ENCODE measurements around the gene DNAH10. TPM values are rescaled to one million over a fixed set of nuclear protein-coding genes. Genes with fewer than 3 reads are reported as not detected.

The DNAH10 gene
- total and polyA plus RNA-seq, 12 donors = 0.06 to 1.5 (median 0.28) TPM

GRCh38 chr12:123750159-123750656 is 11.9 kb upstream of the DNAH10 start:
- DNase-seq = no peak
- WGBS, 4 donors = 76 to 92% (median 91%) methylated on average over 5 to 8 of the region's 8 CpGs
- Histone ChIP-seq H3K4me1 (replicated peaks in 1 of 2) (no peaks in the 10 kb centered on the region), H3K9me3 (replicated peaks in 1 of 3) (no peaks in the 10 kb centered on the region), H3K36me3 (replicated peaks in 1 of 2) (peaks cover 0 to 52% of the 10 kb centered on the region in 2 donors), H3K27ac (no peak overlapping the region), H3K27me3 (no peaks in the 10 kb centered on the region), H3K4me3 (no peak overlapping the region)
- intact Hi-C loops (cut with DNase I) = no loop called here
- TF ChIP-seq CTCF (IDR thresholded peaks at IDR 0.05) (no peak), POLR2A (IDR thresholded peaks at IDR 0.05) (no peak)

- TF ChIP-seq POLR2A (IDR thresholded peaks at IDR 0.05) = no peak
- TF ChIP-seq CTCF (IDR thresholded peaks at IDR 0.05) = no peak
- WGBS, 4 donors = 92 to 97% (median 94%) methylated on average over 3 of the region's 3 CpGs
- Histone ChIP-seq H3K36me3 (replicated peaks in 1 of 2) (peaks cover 0 to 53% of the 10 kb centered on the region in 2 donors), H3K9me3 (replicated peaks in 1 of 3) (no peaks in the 10 kb centered on the region), H3K27me3 (no peaks in the 10 kb centered on the region), H3K27ac (no peak overlapping the region), H3K4me1 (replicated peaks in 1 of 2) (no peaks in the 10 kb centered on the region), H3K4me3 (no peak overlapping the region)
- intact Hi-C loops (cut with DNase I) = no loop called here
- no peak for DNase-seq
These were observed 10.1 kb upstream of the DNAH10 start for GRCh38 chr12:123752046-123752445.

- no peak for DNase-seq
- no peak overlapping the region for H3K4me3 ChIP-seq
- intact Hi-C loops (cut with DNase I) = no loop called here
- no peaks in the 10 kb centered on the region for H3K9me3 ChIP-seq (replicated peaks in 1 of 3)
- peaks cover 0 to 50% of the 10 kb centered on the region in 2 donors for H3K36me3 ChIP-seq (replicated peaks in 1 of 2)
- WGBS, 4 donors = 94 to 97% (median 94%) methylated on average over 11 to 12 of the region's 12 CpGs
- H3K27me3 ChIP-seq = no peaks in the 10 kb centered on the region
- no peaks in the 10 kb centered on the region for H3K4me1 ChIP-seq (replicated peaks in 1 of 2)
- no peak for TF ChIP-seq POLR2A (IDR thresholded peaks at IDR 0.05)
- no peak for TF ChIP-seq CTCF (IDR thresholded peaks at IDR 0.05)
- no peak overlapping the region for H3K27ac ChIP-seq
These were observed 7.9 kb upstream of the DNAH10 start for GRCh38 chr12:123754041-123754772.

- H3K4me1 ChIP-seq (replicated peaks in 1 of 2) = peaks cover 0 to 8% of the 10 kb centered on the region in 2 donors
- H3K36me3 ChIP-seq (replicated peaks in 1 of 2) = peaks cover 0 to 21% of the 10 kb centered on the region in 2 donors
- H3K27ac ChIP-seq = no peak overlapping the region
- intact Hi-C loops (cut with DNase I) = no loop called here
- no peaks in the 10 kb centered on the region for H3K9me3 ChIP-seq (replicated peaks in 1 of 3)
- H3K4me3 ChIP-seq = no peak overlapping the region
- peaks cover 8% of the 10 kb centered on the region for H3K27me3 ChIP-seq
- WGBS, 4 donors = 78 to 85% (median 82%) methylated on average over 6 of the region's 6 CpGs
- TF ChIP-seq CTCF (IDR thresholded peaks at IDR 0.05) (no peak), POLR2A (IDR thresholded peaks at IDR 0.05) (no peak)
- DNase-seq = peak in 5 of 7 donors; percentile 27 to 67 (median 33)
These were observed 4.5 kb upstream of the DNAH10 start for GRCh38 chr12:123757561-123757960.

Measured in adrenal gland (tissue), 12 donors.